ENCODE results near the gene ZNF784.
A peak's percentile ranks its signal among the peaks of the same experiment; 100 is the strongest.

Gene ZNF784

GRCh38 chr19:55643003-55643886, 18.9 kb upstream of the ZNF784 start, which contains the start of gene ZNF581:
Gene ZNF581 (plus strand): TSS chr19:55643649. CDS start chr19:55644572, 923 bp downstream.
- DNase-seq (ENCODE audit: low spot score): peak; percentile 81

GRCh38 chr19:55642153-55643002, 18.0 kb upstream of the ZNF784 start:
- peak; percentile 30 for DNase-seq (ENCODE audit: low spot score)

GRCh38 chr19:55641426-55642152, 17.2 kb upstream of the ZNF784 start:
- peak; percentile 40 for DNase-seq (ENCODE audit: low spot score)

- peak; percentile 71 for DNase-seq (ENCODE audit: low spot score)
Measured at GRCh38 chr19:55640577-55641425, 16.4 kb upstream of the ZNF784 start, which contains the start of gene ZNF580. Gene ZNF580 (plus strand): TSS chr19:55641002. CDS start chr19:55642509, 1,507 bp downstream.

GRCh38 chr19:55640043-55640576, 15.7 kb upstream of the ZNF784 start:
- peak; percentile 77 for DNase-seq (ENCODE audit: low spot score)

GRCh38 chr19:55638864-55639359, 14.5 kb upstream of the ZNF784 start:
- DNase-seq (ENCODE audit: low spot score): peak; percentile 74

GRCh38 chr19:55637534-55637933, 13.2 kb upstream of the ZNF784 start:
- no peak for DNase-seq (ENCODE audit: low spot score)

GRCh38 chr19:55636723-55637122, 12.4 kb upstream of the ZNF784 start:
- no peak for DNase-seq (ENCODE audit: low spot score)

- DNase-seq (ENCODE audit: low spot score): no peak
Measured at GRCh38 chr19:55635856-55636440, 11.6 kb upstream of the ZNF784 start.

- no peak for DNase-seq (ENCODE audit: low spot score)
Measured at GRCh38 chr19:55635334-55635717, 11.0 kb upstream of the ZNF784 start.

GRCh38 chr19:55633861-55634260, 9.5 kb upstream of the ZNF784 start:
- DNase-seq (ENCODE audit: low spot score): no peak

- DNase-seq (ENCODE audit: low spot score): peak; percentile 92
Measured at GRCh38 chr19:55632463-55632834, 8.1 kb upstream of the ZNF784 start.

GRCh38 chr19:55626350-55626749, 2.0 kb upstream of the ZNF784 start:
- peak; percentile 92 for DNase-seq (ENCODE audit: low spot score)

- DNase-seq (ENCODE audit: low spot score): no peak
Measured at GRCh38 chr19:55625004-55625326, 599 bp upstream of the ZNF784 start.

- no peak for DNase-seq (ENCODE audit: low spot score)
Measured at GRCh38 chr19:55623561-55623960, 805 bp downstream of the ZNF784 start.

- no peak for DNase-seq (ENCODE audit: low spot score)
Measured at GRCh38 chr19:55623130-55623529, 1.2 kb downstream of the ZNF784 start.

GRCh38 chr19:55622242-55622969, 2.0 kb downstream of the ZNF784 start:
- DNase-seq (ENCODE audit: low spot score): no peak

GRCh38 chr19:55621673-55622231, 2.6 kb downstream of the ZNF784 start:
- DNase-seq (ENCODE audit: low spot score): no peak

GRCh38 chr19:55621205-55621672, 3.1 kb downstream of the ZNF784 start:
- no peak for DNase-seq (ENCODE audit: low spot score)

Measured in activated CD4-positive, alpha-beta T cell treated with anti-CD3 and anti-CD28 coated beads, Interleukin-2, Interleukin-4, amounts not matched to agents 100 ng/mL and 50 ng/mL, durations not matched to agents 16 hours and 8 hours (primary cell).